Measurements from ENCODE around the gene FOXR1. TPM values are rescaled to one million over a fixed set of nuclear protein-coding genes. Genes with fewer than 3 reads are reported as not detected.

Gene FOXR1, protein sequence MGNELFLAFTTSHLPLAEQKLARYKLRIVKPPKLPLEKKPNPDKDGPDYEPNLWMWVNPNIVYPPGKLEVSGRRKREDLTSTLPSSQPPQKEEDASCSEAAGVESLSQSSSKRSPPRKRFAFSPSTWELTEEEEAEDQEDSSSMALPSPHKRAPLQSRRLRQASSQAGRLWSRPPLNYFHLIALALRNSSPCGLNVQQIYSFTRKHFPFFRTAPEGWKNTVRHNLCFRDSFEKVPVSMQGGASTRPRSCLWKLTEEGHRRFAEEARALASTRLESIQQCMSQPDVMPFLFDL
- not detected for polyA plus RNA-seq (2013)

DNA sequence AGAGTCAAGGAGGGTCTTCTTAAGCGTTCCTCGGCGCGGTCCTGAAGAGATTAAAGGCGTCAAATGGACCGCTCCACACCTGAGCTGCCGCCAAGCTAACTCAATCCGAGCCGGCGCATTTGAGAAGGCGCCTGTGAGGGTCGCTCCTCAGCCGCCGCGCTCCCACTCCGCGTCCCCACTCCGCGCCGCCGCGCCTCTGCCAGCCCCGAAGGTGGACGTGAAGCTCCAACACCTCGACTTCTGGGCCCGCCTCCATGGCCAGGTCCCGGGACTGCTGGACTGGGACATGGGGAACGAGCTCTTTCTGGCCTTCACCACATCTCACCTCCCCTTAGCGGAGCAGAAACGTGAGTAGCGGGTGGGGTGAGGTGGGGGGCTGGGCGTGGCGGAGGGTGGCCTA lies at the start of gene FOXR1:
Gene FOXR1, plus strand, starts transcription at position 116 of the 400 bp plus-strand sequence. Its CDS starts 171 bp downstream, at position 287.
- POLR2A ChIA-PET = no interaction called here
- CTCF ChIA-PET = no interaction called here
- Histone ChIP-seq H3K9me3 (ENCODE audit: control extremely low read depth in 1 of 5, control insufficient read depth in 4 of 5, insufficient read depth in 2 of 5, low read depth in 1 of 5, low read length in 4 of 5) (peaks cover 0 to 2% (median 0%) of the 10 kb centered on the region in 5 experiments), H3K4me1 (ENCODE audit: control extremely low read depth in 1 of 4, control insufficient read depth in 4 of 4, insufficient read depth in 4 of 4, low read length in 3 of 4) (no peaks in the 10 kb centered on the region), H3K4me3 (ENCODE audit: control insufficient read depth in 1 of 7, extremely low read depth in 1 of 7, insufficient read depth in 4 of 7, low read depth in 2 of 7, low read length in 6 of 7) (no peak within 1 kb of the TSS), H3K27me3 (replicated peaks in 2 of 5; ENCODE audit: control insufficient read depth in 4 of 5, insufficient read depth in 5 of 5, low read length in 4 of 5) (peaks cover 0 to 14% (median 4%) of the 10 kb centered on the region in 5 experiments), H3K36me3 (ENCODE audit: control insufficient read depth in 4 of 4, insufficient read depth in 4 of 4, low read length in 3 of 4) (no peaks in the 10 kb centered on the region), H3K27ac (ENCODE audit: insufficient read depth in 1 of 2, low read depth in 1 of 2, low read length in 2 of 2, poor library complexity in 1 of 2, severe bottlenecking in 2 of 2) (no peak within 1 kb of the TSS)
- no peak for DNase-seq
- WGBS (ENCODE audit: insufficient coverage) = 51% methylated on average over 16 of the region's 33 CpGs

DNA sequence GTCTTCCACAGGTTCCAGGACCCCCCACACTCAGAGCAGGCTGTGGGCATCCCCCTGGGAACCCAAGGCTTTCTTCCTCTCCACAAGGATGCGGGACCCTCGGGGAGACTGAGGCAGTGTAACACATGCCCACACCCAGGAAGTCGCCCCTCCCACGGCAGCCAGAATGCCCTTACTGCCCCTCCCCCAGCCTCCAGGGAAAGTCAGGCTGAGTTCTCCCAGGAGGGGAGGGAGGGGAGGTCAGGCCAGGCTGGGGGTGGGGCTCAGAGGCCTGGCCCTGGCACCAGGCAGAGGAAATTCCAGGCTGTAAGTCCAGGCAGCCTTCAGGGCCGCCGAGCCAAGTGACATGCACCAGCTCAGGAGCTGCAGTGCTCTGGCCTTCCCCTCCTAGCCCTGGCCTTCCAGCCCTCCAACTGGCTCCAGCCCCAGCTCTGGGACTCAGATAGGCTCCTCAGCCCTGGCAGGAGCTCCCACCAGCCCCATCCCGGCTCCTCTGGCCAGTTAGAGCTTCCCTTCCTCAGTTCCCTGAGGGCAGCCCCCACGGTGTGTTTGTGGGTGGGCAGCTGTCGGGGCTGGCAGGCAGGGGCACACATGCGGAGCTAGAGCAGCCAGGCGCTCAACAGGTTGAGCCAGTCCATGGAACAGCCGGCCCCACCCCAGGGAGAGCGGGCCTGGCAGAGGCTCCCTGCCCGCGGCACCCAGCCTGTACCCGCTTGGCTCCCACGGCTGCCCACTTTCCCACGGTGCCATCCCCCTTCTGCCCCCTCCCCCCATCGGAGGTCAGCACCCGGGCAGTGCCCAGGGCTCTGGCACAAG lies 49.4 kb upstream of the FOXR1 start:
- peak overlapping the region in 1 of 2 experiments; percentile 14 for H3K27ac ChIP-seq (ENCODE audit: insufficient read depth in 1 of 2, low read depth in 1 of 2, low read length in 2 of 2, poor library complexity in 1 of 2, severe bottlenecking in 2 of 2)
- no peaks in the 10 kb centered on the region for H3K9me3 ChIP-seq (ENCODE audit: control extremely low read depth in 1 of 5, control insufficient read depth in 4 of 5, insufficient read depth in 2 of 5, low read depth in 1 of 5, low read length in 4 of 5)
- ChIA-PET CTCF (interaction anchor here (1.4 to 13.2 kb wide), 4 partner anchors 9 to 34 kb away, joined by 3 to 256 read pairs (median 14); partner anchors contain the start of gene UPK2), POLR2A (no interaction called here)
- peaks cover 5 to 92% (median 81%) of the 10 kb centered on the region in 4 experiments for H3K4me1 ChIP-seq (ENCODE audit: control extremely low read depth in 1 of 4, control insufficient read depth in 4 of 4, insufficient read depth in 4 of 4, low read length in 3 of 4)
- no peaks in the 10 kb centered on the region for H3K27me3 ChIP-seq (replicated peaks in 2 of 5; ENCODE audit: control insufficient read depth in 4 of 5, insufficient read depth in 5 of 5, low read length in 4 of 5)
- DNase-seq = no peak
- WGBS (ENCODE audit: insufficient coverage) = 89% methylated on average over 11 of the region's 20 CpGs
- H3K4me3 ChIP-seq (ENCODE audit: control insufficient read depth in 1 of 7, extremely low read depth in 1 of 7, insufficient read depth in 4 of 7, low read depth in 2 of 7, low read length in 6 of 7) = peak overlapping the region in 1 of 7 experiments; percentile 23
- no peaks in the 10 kb centered on the region for H3K36me3 ChIP-seq (ENCODE audit: control insufficient read depth in 4 of 4, insufficient read depth in 4 of 4, low read length in 3 of 4)

DNA sequence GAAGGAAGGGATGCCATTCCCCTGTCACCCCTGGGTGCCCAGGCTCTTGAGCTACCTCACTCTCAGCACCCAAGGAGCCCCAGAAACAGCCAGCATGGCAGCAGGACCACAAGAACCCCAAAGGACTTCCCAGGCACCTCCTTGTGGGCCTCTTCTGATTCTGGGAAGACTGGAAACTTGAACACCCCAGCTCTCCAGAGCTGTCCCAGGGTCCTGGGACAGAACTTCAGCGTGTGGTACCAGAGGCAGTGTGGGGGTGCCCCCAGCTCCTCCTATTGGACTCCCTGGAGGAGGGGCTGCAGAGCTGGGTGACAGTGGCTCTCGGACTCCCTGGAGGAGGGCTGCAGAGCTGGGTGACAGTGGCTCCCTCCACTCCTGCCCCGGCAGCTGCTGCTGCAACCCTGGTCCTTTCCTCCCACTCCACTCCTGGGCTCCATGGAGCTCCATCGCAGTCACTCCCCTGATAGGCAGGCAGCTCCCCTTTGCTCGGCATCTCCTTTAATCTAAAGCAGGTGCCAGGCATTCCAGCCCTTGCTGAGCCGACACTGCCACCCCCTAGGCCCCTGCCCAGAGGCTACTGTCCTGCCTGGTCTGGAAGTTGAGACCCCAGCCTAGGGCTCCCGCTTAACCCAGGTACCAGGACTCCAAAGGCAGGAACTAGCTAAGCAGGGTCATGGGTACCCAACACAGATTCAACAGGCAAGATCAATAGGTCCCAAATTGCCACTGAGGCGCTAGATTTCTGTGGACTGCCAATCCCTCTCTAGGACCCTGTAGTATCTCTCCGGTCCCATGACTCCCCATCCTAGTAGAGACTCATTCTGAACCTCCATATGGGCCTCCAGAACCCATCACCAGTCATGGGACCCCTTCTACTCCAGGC lies 48.6 kb upstream of the FOXR1 start:
- ChIA-PET POLR2A (interaction anchor here (4.2 kb wide), 1 partner anchor 10 kb away, joined by 39 read pairs; no protein-coding TSS in a partner anchor), CTCF (interaction anchor here (1.3 to 13.2 kb wide), 5 partner anchors 10 to 75 kb away, joined by 3 to 256 read pairs (median 4); partner anchors contain the start of genes CENATAC and UPK2)
- Histone ChIP-seq H3K27ac (ENCODE audit: insufficient read depth in 1 of 2, low read depth in 1 of 2, low read length in 2 of 2, poor library complexity in 1 of 2, severe bottlenecking in 2 of 2) (peak overlapping the region in 1 of 2 experiments; percentile 21), H3K36me3 (ENCODE audit: control insufficient read depth in 4 of 4, insufficient read depth in 4 of 4, low read length in 3 of 4) (no peaks in the 10 kb centered on the region), H3K27me3 (replicated peaks in 2 of 5; ENCODE audit: control insufficient read depth in 4 of 5, insufficient read depth in 5 of 5, low read length in 4 of 5) (no peaks in the 10 kb centered on the region), H3K4me1 (ENCODE audit: control extremely low read depth in 1 of 4, control insufficient read depth in 4 of 4, insufficient read depth in 4 of 4, low read length in 3 of 4) (peaks cover 5 to 94% (median 79%) of the 10 kb centered on the region in 4 experiments), H3K9me3 (ENCODE audit: control extremely low read depth in 1 of 5, control insufficient read depth in 4 of 5, insufficient read depth in 2 of 5, low read depth in 1 of 5, low read length in 4 of 5) (no peaks in the 10 kb centered on the region), H3K4me3 (ENCODE audit: control insufficient read depth in 1 of 7, extremely low read depth in 1 of 7, insufficient read depth in 4 of 7, low read depth in 2 of 7, low read length in 6 of 7) (peak overlapping the region in 4 of 7 experiments; percentile 85 to 96 (median 90))
- DNase-seq = no peak
- WGBS (ENCODE audit: insufficient coverage) = 98% methylated on average over 8 of the region's 9 CpGs

DNA sequence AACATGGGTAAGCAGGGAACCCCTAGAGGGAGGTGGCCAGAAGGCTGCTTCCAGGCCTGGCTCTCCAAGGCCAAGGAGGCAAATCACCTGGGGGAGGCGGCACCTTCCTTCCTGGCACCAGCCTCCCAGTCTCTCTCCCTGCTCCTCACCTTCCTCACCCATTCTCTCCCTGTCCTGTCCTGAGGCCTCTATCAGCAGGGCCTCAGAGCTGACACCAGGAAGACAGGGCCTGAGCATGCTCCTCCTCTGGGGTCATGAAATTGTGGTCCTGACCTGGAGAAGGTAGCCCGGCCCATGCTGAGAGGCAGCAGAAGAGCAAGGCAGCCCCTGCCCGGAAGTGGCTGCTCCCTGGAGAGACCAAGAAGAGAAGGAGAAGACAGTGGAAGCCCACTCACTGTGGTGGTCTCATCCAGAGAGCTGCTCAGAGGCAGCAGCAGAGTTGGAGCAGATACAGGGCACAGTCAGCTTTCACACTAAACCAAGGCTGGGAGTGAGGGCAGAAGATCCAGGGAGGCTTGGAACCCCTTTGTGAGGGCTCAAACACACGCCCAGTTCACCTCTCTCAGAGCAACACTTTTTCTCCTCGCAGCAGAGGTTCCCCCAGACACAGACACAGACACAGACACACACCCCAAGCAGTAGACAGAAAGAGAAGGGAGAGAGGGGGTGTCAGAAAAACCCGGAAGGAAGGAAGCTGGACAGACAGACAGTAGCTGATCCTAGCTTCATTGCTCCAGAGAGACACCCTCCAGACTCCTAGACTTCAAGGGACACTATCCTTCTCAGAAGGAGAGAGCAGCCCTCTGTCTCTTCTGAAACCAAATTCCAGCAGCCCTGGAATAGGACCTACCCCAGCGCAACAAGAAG lies 47.6 kb upstream of the FOXR1 start:
- peak overlapping the region in 1 of 2 experiments; percentile 68 for H3K27ac ChIP-seq (ENCODE audit: insufficient read depth in 1 of 2, low read depth in 1 of 2, low read length in 2 of 2, poor library complexity in 1 of 2, severe bottlenecking in 2 of 2)
- 56% methylated on average over 4 of the region's 7 CpGs for WGBS (ENCODE audit: insufficient coverage)
- no peaks in the 10 kb centered on the region for H3K27me3 ChIP-seq (replicated peaks in 2 of 5; ENCODE audit: control insufficient read depth in 4 of 5, insufficient read depth in 5 of 5, low read length in 4 of 5)
- CTCF ChIA-PET = interaction anchor here (0.9 to 13.2 kb wide), 5 partner anchors 11 to 74 kb away, joined by 3 to 256 read pairs (median 5); partner anchors contain the start of genes CENATAC and UPK2
- H3K4me1 ChIP-seq (ENCODE audit: control extremely low read depth in 1 of 4, control insufficient read depth in 4 of 4, insufficient read depth in 4 of 4, low read length in 3 of 4) = peaks cover 5 to 94% (median 76%) of the 10 kb centered on the region in 4 experiments
- peak overlapping the region; percentile 70 to 96 (median 85) for H3K4me3 ChIP-seq (ENCODE audit: control insufficient read depth in 1 of 7, extremely low read depth in 1 of 7, insufficient read depth in 4 of 7, low read depth in 2 of 7, low read length in 6 of 7)
- no peak for DNase-seq
- POLR2A ChIA-PET = interaction anchor here (0.6 to 4.2 kb wide), 2 partner anchors 11 to 133 kb away, joined by 3 to 39 read pairs; partner anchors contain the start of gene DDX6
- H3K9me3 ChIP-seq (ENCODE audit: control extremely low read depth in 1 of 5, control insufficient read depth in 4 of 5, insufficient read depth in 2 of 5, low read depth in 1 of 5, low read length in 4 of 5) = no peaks in the 10 kb centered on the region
- H3K36me3 ChIP-seq (ENCODE audit: control insufficient read depth in 4 of 4, insufficient read depth in 4 of 4, low read length in 3 of 4) = no peaks in the 10 kb centered on the region

DNA sequence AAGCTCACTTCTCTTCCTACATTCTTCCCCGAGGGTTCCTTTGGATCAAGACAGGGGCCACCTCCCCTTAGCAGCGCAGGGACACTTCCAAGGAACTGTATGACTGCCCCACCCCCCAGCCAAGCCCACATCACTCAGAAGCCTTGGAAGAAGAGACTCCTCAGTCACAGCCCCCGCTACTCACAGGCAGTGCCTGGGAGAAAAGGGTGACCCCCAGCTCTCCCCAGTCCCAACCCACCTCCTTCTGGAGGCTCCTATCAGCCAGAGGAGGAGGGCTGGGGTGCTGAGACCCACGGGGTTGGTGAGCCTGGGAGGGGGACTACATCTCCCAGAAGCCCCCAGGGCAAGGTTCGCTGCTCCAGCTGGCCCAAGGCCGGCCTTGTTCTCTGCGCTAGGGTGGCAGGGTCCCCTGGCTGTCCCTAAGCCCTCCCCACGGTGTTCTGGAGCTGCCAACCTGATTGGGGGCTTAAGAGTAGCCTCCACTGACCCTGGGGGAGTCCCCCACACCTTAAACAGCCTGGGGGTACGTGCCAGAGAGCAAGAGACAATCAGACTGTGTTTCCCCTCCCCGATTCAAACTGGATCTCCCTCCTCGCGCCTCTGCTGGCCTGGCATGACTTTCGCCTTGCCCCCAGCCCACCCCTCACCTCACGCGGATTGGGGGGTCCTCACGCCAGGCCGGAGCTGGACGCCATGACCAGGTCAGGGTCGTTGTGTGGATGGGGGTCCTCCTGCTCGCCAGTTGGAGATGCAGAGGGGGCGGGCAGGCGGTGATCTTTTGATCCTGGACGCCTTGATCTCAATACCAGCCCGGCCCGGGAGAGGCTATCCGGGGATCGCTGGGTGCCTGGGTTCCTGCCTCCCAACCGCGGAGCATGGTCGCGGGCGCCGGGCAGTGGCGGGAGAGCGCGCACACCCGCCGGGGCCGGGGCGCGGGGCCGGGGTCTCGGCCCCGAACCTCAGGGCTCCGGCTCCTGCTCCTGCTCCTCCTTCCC lies 46.7 kb upstream of the FOXR1 start:
- peak overlapping the region; percentile 70 to 96 (median 85) for H3K4me3 ChIP-seq (ENCODE audit: control insufficient read depth in 1 of 7, extremely low read depth in 1 of 7, insufficient read depth in 4 of 7, low read depth in 2 of 7, low read length in 6 of 7)
- peaks cover 5 to 89% (median 71%) of the 10 kb centered on the region in 4 experiments for H3K4me1 ChIP-seq (ENCODE audit: control extremely low read depth in 1 of 4, control insufficient read depth in 4 of 4, insufficient read depth in 4 of 4, low read length in 3 of 4)
- ChIA-PET CTCF (interaction anchor here (0.6 to 13.2 kb wide), 9 partner anchors 8 to 235 kb away, joined by 3 to 256 read pairs (median 4); partner anchors contain the start of genes CENATAC and UPK2), POLR2A (interaction anchor here (0.6 to 4.2 kb wide), 3 partner anchors 12 to 353 kb away, joined by 3 to 39 read pairs (median 3); partner anchors contain the start of genes ARCN1 and DDX6)
- no peaks in the 10 kb centered on the region for H3K36me3 ChIP-seq (ENCODE audit: control insufficient read depth in 4 of 4, insufficient read depth in 4 of 4, low read length in 3 of 4)
- H3K27ac ChIP-seq (ENCODE audit: insufficient read depth in 1 of 2, low read depth in 1 of 2, low read length in 2 of 2, poor library complexity in 1 of 2, severe bottlenecking in 2 of 2) = peak overlapping the region in 1 of 2 experiments; percentile 68
- no peaks in the 10 kb centered on the region for H3K27me3 ChIP-seq (replicated peaks in 2 of 5; ENCODE audit: control insufficient read depth in 4 of 5, insufficient read depth in 5 of 5, low read length in 4 of 5)
- WGBS (ENCODE audit: insufficient coverage) = 0% methylated on average over 31 of the region's 45 CpGs
- peak in 2 of 3 donors; percentile 56 to 69 for DNase-seq
- H3K9me3 ChIP-seq (ENCODE audit: control extremely low read depth in 1 of 5, control insufficient read depth in 4 of 5, insufficient read depth in 2 of 5, low read depth in 1 of 5, low read length in 4 of 5) = no peaks in the 10 kb centered on the region

Data from common myeloid progenitor, CD34-positive (primary cell).